ENCODE measurements around the gene FAM50A. TPM values are rescaled to one million over a fixed set of nuclear protein-coding genes. Genes with fewer than 3 reads are reported as not detected.
"Not testable (repeated sequence)": the region's sequence is repeated elsewhere in the genome, so short reads cannot be mapped to it uniquely, and the experiment has no call there.

FAM50A gene
- total RNA-seq, 1 donor from 2014 or later, result 108 TPM

DNA sequence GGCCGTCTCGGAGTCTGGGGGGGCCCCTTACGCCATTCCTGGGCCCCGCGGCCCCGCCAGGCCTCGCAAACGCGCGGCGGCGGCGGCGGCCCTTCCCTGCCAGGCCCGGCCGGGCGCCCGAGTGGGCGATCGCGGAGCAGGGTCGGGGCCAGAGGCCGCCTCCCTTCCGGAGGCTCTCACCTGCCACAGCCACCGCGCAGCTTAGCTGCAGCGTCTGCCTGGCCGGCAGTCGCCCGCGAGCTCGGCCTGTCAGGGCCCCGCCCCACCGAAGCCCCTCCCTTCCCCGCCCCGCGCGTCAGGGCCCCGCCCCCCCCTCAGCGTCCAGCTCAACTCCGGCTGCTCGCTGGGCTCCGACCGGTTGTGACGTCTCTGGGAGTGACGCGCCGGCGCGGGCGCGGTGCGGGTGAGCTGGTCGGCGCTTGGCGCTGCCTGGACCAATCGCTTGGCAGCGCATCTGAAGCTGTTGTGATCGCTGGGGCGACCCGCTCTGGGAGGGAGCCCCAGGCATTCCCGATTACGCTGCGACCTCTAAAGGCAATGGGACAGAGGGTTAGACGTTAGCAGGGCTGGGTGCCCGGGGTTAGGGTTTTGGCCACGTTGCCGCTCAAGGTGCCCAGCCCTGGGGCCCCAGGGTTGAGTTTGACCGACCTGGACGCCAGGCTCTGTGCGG lies 46.6 kb downstream of the FAM50A start, which contains the start of gene SLC10A3:
SLC10A3 (minus strand) TSS at position 216 of the 670 bp plus-strand sequence. CDS start 1,689 bp downstream, outside the sequence.
- Mint-ChIP-seq H3K27me3 (ENCODE audit: low read depth) (no peaks in the 10 kb centered on the region), H3K4me3 (ENCODE audit: unreplicated experiment) (peak within 1 kb of the TSS; percentile 81), H3K27ac (ENCODE audit: unreplicated experiment) (peak within 1 kb of the TSS; percentile 94), H3K4me1 (ENCODE audit: low read depth) (peaks cover 13% of the 10 kb centered on the region), H3K9me3 (ENCODE audit: low read depth) (no peaks in the 10 kb centered on the region), H3K36me3 (ENCODE audit: low read depth) (peaks cover 4% of the 10 kb centered on the region)
- TF ChIP-seq, protein P1, sequence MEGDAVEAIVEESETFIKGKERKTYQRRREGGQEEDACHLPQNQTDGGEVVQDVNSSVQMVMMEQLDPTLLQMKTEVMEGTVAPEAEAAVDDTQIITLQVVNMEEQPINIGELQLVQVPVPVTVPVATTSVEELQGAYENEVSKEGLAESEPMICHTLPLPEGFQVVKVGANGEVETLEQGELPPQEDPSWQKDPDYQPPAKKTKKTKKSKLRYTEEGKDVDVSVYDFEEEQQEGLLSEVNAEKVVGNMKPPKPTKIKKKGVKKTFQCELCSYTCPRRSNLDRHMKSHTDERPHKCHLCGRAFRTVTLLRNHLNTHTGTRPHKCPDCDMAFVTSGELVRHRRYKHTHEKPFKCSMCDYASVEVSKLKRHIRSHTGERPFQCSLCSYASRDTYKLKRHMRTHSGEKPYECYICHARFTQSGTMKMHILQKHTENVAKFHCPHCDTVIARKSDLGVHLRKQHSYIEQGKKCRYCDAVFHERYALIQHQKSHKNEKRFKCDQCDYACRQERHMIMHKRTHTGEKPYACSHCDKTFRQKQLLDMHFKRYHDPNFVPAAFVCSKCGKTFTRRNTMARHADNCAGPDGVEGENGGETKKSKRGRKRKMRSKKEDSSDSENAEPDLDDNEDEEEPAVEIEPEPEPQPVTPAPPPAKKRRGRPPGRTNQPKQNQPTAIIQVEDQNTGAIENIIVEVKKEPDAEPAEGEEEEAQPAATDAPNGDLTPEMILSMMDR (IDR thresholded peaks at IDR 0.05), result peak; percentile 9
- peak; percentile 95 for DNase-seq (ENCODE audit: low spot score)

DNA sequence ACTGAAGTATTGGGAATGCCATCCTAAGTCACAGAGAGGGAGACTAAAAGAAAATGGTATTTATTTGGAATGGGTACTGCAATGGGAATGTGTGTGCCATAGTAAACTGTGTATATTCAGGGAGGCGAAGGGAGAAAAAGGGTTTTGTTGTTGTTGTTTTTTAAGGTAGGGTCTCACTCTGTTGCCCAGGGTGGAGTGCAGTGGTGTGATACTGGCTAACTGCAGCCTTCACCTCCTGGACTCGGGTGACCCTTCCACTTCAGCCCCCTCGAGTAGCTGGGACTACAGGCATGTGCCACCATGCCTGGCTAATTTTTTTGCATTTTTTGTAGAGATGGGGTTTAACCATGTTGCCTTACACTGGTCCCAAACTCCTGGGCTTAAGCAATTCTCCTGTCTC lies 50.8 kb downstream of the FAM50A start:
- no peak for DNase-seq (ENCODE audit: low spot score)
- Mint-ChIP-seq H3K27me3 (ENCODE audit: low read depth) (no peaks in the 10 kb centered on the region), H3K9me3 (ENCODE audit: low read depth) (no peaks in the 10 kb centered on the region), H3K4me3 (ENCODE audit: unreplicated experiment) (no peak overlapping the region), H3K27ac (ENCODE audit: unreplicated experiment) (no peak overlapping the region), H3K36me3 (ENCODE audit: low read depth) (no peaks in the 10 kb centered on the region), H3K4me1 (ENCODE audit: low read depth) (peaks cover 1% of the 10 kb centered on the region)
- TF ChIP-seq, protein P1 (IDR thresholded peaks at IDR 0.05), result no peak

DNA sequence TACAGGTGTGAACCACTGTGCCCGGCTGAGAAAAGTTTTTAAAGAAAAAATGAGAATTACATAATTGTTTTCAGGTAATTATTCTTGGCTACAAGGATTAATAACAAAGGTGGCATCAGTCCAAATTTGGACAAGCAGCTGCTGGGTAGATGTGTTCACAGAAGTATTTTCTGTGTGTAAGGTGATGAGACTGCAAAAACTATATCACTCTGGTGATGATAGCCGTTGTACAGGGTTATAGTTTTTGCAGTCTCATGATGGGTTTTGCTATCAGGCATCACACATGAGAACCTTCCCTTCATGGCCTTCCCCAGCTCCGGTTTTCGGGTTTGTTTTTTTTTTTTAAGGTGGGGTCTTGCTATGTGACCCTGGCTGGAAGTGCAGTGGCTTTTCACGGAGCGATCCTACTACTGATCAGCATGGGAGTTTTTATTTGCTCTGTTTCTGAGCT lies 51.6 kb downstream of the FAM50A start:
- Mint-ChIP-seq H3K4me3 (ENCODE audit: unreplicated experiment) (no peak overlapping the region), H3K27me3 (ENCODE audit: low read depth) (no peaks in the 10 kb centered on the region), H3K4me1 (ENCODE audit: low read depth) (no peaks in the 10 kb centered on the region), H3K9me3 (ENCODE audit: low read depth) (no peaks in the 10 kb centered on the region), H3K36me3 (ENCODE audit: low read depth) (no peaks in the 10 kb centered on the region), H3K27ac (ENCODE audit: unreplicated experiment) (no peak overlapping the region)
- DNase-seq (ENCODE audit: low spot score), result no peak
- TF ChIP-seq, protein P1 (IDR thresholded peaks at IDR 0.05), result no peak

DNA sequence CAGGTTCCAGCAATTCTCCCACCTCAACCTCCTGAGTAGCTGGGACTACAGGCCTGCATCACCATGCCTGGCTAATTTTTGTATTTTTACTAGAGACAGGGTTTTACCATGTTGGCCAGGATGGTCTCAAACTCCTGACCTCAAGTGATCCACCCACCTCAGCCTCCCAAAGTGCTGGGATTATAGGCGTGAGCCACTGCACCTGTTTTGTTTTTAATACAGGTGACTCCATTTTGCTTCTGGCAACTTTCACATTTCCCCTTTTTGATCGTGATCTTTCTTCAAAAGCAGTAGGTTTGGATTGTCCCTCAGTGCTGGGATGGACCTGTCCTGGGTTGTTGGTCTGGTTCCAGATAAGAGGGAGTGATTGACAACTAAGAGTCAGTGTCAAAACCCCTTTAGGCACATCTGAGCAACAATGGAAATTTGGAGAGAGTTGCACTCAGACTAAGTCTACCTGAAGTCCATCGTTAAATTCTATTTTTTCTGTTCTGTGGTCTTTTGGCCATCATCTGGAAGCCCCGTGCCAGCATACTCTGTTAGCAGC lies 52.7 kb downstream of the FAM50A start:
- H3K9me3 Mint-ChIP-seq (ENCODE audit: low read depth); H3K27me3 Mint-ChIP-seq (ENCODE audit: low read depth); H3K27ac Mint-ChIP-seq (ENCODE audit: unreplicated experiment); H3K4me1 Mint-ChIP-seq (ENCODE audit: low read depth); DNase-seq (ENCODE audit: low spot score); H3K4me3 Mint-ChIP-seq (ENCODE audit: unreplicated experiment); H3K36me3 Mint-ChIP-seq (ENCODE audit: low read depth): not testable (repeated sequence)

Small RNA genes lying within 50 kb of the gene (microRNA-seq; reads per million reads assigned to microRNA genes)
- 6.6 reads per million, percentile 9 among the genes with 10 or more reads in this experiment for gene MIR6858 (ENCODE audit: borderline number of aligned reads)

Other genes with a start within 250 kb of the FAM50A start
- not detected in 3 replicates for gene OPN1MW2, start 224.4 kb upstream of the FAM50A start, total RNA-seq
- not detected in 3 replicates for gene OPN1MW3, start 186.6 kb upstream of the FAM50A start, total RNA-seq
- not detected in 3 replicates for gene TEX28, start 149.0 kb upstream of the FAM50A start, total RNA-seq
- gene TKTL1, start 148.3 kb upstream of the FAM50A start, total RNA-seq, result not detected in 3 replicates
- 1,923 to 4,327 TPM (median 4,325 TPM) in 3 replicates for gene FLNA, start 69.5 kb upstream of the FAM50A start, total RNA-seq
- 66.3 to 81.7 TPM (median 81.1 TPM) in 3 replicates for gene EMD, start 64.8 kb upstream of the FAM50A start, total RNA-seq
- 1,847 to 2,160 TPM (median 2,120 TPM) in 3 replicates for gene RPL10, start 45.8 kb upstream of the FAM50A start, total RNA-seq
- 39.4 to 44.5 TPM (median 40.8 TPM) in 3 replicates for gene DNASE1L1, start 34.9 kb upstream of the FAM50A start, total RNA-seq
- gene TAFAZZIN, start 32.6 kb upstream of the FAM50A start, total RNA-seq, result 33.4 to 39.1 TPM (median 38.7 TPM) in 3 replicates
- gene ATP6AP1, start 15.5 kb upstream of the FAM50A start, total RNA-seq, result 132 to 139 TPM (median 136 TPM) in 3 replicates
- 147 to 159 TPM (median 152 TPM) in 3 replicates for gene GDI1, start 7.0 kb upstream of the FAM50A start, total RNA-seq
- 187 to 212 TPM (median 205 TPM) in 3 replicates for gene PLXNA3, start 14.1 kb downstream of the FAM50A start, total RNA-seq
- 17.7 to 25.4 TPM (median 19.8 TPM) in 3 replicates for gene LAGE3, start 35.1 kb downstream of the FAM50A start, total RNA-seq
- gene UBL4A, start 42.5 kb downstream of the FAM50A start, total RNA-seq, result 20.8 to 21.2 TPM (median 20.8 TPM) in 3 replicates
- gene SLC10A3, start 46.5 kb downstream of the FAM50A start, total RNA-seq, result 26.8 to 28.9 TPM (median 28.9 TPM) in 3 replicates
- 35.7 to 38.5 TPM (median 36.5 TPM) in 3 replicates for gene FAM3A, start 72.1 kb downstream of the FAM50A start, total RNA-seq
- gene G6PD, start 102.7 kb downstream of the FAM50A start, total RNA-seq, result 63.9 to 165 TPM (median 67.6 TPM) in 3 replicates
- gene IKBKG, start 103.5 kb downstream of the FAM50A start, total RNA-seq, result 21.6 to 28.3 TPM (median 22.4 TPM) in 3 replicates
- not detected in 3 replicates for gene CTAG1A, start 141.0 kb downstream of the FAM50A start, total RNA-seq
- gene CTAG1B, start 175.1 kb downstream of the FAM50A start, total RNA-seq, result not detected in 3 replicates
- not detected in 3 replicates for gene CTAG2, start 209.4 kb downstream of the FAM50A start, total RNA-seq